Superior temporal gyrus (tissue), 1 donor: ENCODE measurements around the gene RBM23.
A peak's percentile ranks its signal among the peaks of the same experiment; 100 is the strongest.
"Not testable (repeated sequence)": the region's sequence is repeated elsewhere in the genome, so short reads cannot be mapped to it uniquely, and the experiment has no call there.

ENCODE experiments used
- DNase-seq: peaks from one replicate; pipeline ENCODE4 v3.0.0-alpha.2; 2016; ENCODE audit errors: extremely low spot score

Gene RBM23

GRCh38 chr14:22919601-22919921 is 612 bp upstream of the RBM23 start:
- no peak for DNase-seq

- DNase-seq, result no peak
Observed at GRCh38 chr14:22915886-22916521, 2.9 kb downstream of the RBM23 start.

- DNase-seq, result not testable (repeated sequence)
Observed at GRCh38 chr14:22914836-22915235, 4.1 kb downstream of the RBM23 start.

- no peak for DNase-seq
Observed at GRCh38 chr14:22910916-22911315, 8.0 kb downstream of the RBM23 start.

- DNase-seq, result no peak
Observed at GRCh38 chr14:22908601-22909000, 10.3 kb downstream of the RBM23 start.

- DNase-seq, result no peak
Observed at GRCh38 chr14:22907429-22907828, 11.5 kb downstream of the RBM23 start.

- no peak for DNase-seq
Observed at GRCh38 chr14:22906073-22906472, 12.9 kb downstream of the RBM23 start.

GRCh38 chr14:22905627-22906026 is 13.3 kb downstream of the RBM23 start:
- DNase-seq, result no peak

- DNase-seq, result no peak
Observed at GRCh38 chr14:22903742-22904087, 15.2 kb downstream of the RBM23 start.

GRCh38 chr14:22901799-22902198 is 17.1 kb downstream of the RBM23 start:
- no peak for DNase-seq

- DNase-seq, result peak; percentile 75
Observed at GRCh38 chr14:22900081-22900799, 18.7 kb downstream of the RBM23 start.

- no peak for DNase-seq
Observed at GRCh38 chr14:22898302-22899090, 20.5 kb downstream of the RBM23 start.

GRCh38 chr14:22897357-22897756 is 21.6 kb downstream of the RBM23 start:
- DNase-seq, result no peak

- no peak for DNase-seq
Observed at GRCh38 chr14:22896760-22897159, 22.2 kb downstream of the RBM23 start.

- DNase-seq, result no peak
Observed at GRCh38 chr14:22896356-22896755, 22.6 kb downstream of the RBM23 start.

- no peak for DNase-seq
Observed at GRCh38 chr14:22895402-22895801, 23.5 kb downstream of the RBM23 start.

GRCh38 chr14:22893706-22894105 is 25.2 kb downstream of the RBM23 start:
- no peak for DNase-seq

GRCh38 chr14:22892488-22892887 is 26.5 kb downstream of the RBM23 start:
- no peak for DNase-seq

GRCh38 chr14:22890416-22890815 is 28.5 kb downstream of the RBM23 start:
- DNase-seq, result no peak

- DNase-seq, result no peak
Observed at GRCh38 chr14:22888662-22889061, 30.3 kb downstream of the RBM23 start.

GRCh38 chr14:22887990-22888378 is 31.0 kb downstream of the RBM23 start:
- DNase-seq, result no peak

GRCh38 chr14:22887260-22887989 is 31.5 kb downstream of the RBM23 start:
- DNase-seq, result no peak
